ENCODE data around the gene INSR. TPM values are rescaled to one million over a fixed set of nuclear protein-coding genes. Genes with fewer than 3 reads are reported as not detected.

Gene INSR
- total RNA-seq, 1 experiment from 2014 or later: 2.5 TPM

DNA sequence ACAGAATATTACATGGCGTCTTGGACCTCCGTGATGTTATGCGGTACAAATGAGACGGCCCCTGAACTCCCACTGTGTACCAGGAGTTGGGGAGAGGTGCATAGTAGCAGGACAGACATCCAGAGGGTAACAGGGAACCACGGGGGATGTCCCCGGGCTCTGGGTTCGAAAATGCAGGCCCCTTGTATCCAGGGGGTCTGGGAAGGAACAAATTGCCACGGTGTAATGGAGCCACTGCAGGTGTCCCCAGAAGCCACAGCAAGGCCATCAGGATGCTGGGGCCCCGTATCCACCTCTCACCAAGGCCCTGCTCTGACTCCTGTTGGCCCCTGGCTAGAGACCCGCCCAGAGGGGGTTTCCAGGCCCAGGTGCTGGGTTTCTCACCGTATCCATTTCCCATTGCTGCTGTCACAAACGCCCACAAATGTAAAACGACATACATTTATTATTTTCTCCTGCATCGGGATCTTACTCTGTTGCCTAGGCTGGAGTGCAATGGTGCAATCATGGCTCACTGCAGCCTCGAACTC, 77.8 kb downstream of the INSR start:
- intact Hi-C loops (cut with micrococcal nuclease; ENCODE audit: unreplicated experiment): no loop called here
- no peaks in the 10 kb centered on the region for H3K36me3 ChIP-seq (ENCODE audit: control insufficient read depth, insufficient read depth, low read length)
- H3K27ac ChIP-seq (ENCODE audit: low read length): no peak overlapping the region
- ChIA-PET POLR2A (no interaction called here), CTCF (interaction anchor here (0.6 kb wide), 1 partner anchor 76 kb away, joined by 5 read pairs; no protein-coding TSS in a partner anchor)
- no peaks in the 10 kb centered on the region for H3K4me1 ChIP-seq (ENCODE audit: control insufficient read depth, insufficient read depth, low read length)
- no peaks in the 10 kb centered on the region for H3K9me3 ChIP-seq (ENCODE audit: control insufficient read depth, insufficient read depth, low read depth, low read length)
- in situ Hi-C loops (cut with HindIII; ENCODE audit: low pct_unique_long_range_greater_than_20kb, low sequenced_read_pairs): no loop called here
- DNase-seq (ENCODE audit: low read depth, low spot score): no peak
- TF ChIP-seq POLR2AphosphoS5 (IDR thresholded peaks at IDR 0.05; ENCODE audit: low read depth, low read length) (no peak), CTCF (IDR thresholded peaks at IDR 0.05) (no peak), REST (IDR thresholded peaks at IDR 0.05; ENCODE audit: insufficient read depth in 1 of 2, low read depth in 2 of 2, low read length in 1 of 2) (no peak), TCF7L2 (IDR thresholded peaks at IDR 0.05; ENCODE audit: low read depth, low read length) (no peak), SIN3A (IDR thresholded peaks at IDR 0.05; ENCODE audit: borderline replicate concordance, insufficient read depth, low read depth, low read length) (no peak)
- no peak overlapping the region for H3K4me3 ChIP-seq (ENCODE audit: low read depth in 2 of 2, low read length in 2 of 2)
- no peak for ATAC-seq
- H3K27me3 ChIP-seq (ENCODE audit: control insufficient read depth, insufficient read depth, low read length): no peaks in the 10 kb centered on the region
- no TSS peak for BruUV-seq (replicated peaks)

DNA sequence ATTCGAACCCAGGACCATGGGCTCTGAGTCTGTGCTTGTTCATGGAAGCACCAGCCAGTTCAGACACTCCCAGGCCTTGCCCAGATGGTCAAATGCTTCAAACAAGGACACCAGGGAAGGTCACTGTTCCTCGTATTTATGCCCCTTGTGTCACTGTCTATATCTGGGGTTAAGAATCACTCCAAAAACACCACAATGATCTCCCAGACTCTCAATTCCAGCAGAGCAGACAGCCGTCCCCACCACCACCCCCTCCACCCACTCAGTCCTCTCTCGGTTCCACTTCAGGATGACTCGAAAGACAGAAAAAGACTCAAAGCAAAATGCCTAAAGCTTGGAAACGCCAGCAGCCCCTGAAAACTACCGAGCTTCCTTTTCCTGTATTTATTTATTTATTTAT, 79.0 kb downstream of the INSR start:
- DNase-seq (ENCODE audit: low read depth, low spot score) (no peak), ATAC-seq (no peak)
- intact Hi-C loops (cut with micrococcal nuclease; ENCODE audit: unreplicated experiment) (no loop called here), in situ Hi-C loops (cut with HindIII; ENCODE audit: low pct_unique_long_range_greater_than_20kb, low sequenced_read_pairs) (no loop called here)
- Histone ChIP-seq H3K36me3 (ENCODE audit: control insufficient read depth, insufficient read depth, low read length) (no peaks in the 10 kb centered on the region), H3K27me3 (ENCODE audit: control insufficient read depth, insufficient read depth, low read length) (no peaks in the 10 kb centered on the region), H3K9me3 (ENCODE audit: control insufficient read depth, insufficient read depth, low read depth, low read length) (no peaks in the 10 kb centered on the region), H3K27ac (ENCODE audit: low read length) (no peak overlapping the region), H3K4me3 (ENCODE audit: low read depth in 2 of 2, low read length in 2 of 2) (no peak overlapping the region), H3K4me1 (ENCODE audit: control insufficient read depth, insufficient read depth, low read length) (no peaks in the 10 kb centered on the region)
- no TSS peak for BruUV-seq (replicated peaks)
- ChIA-PET CTCF (no interaction called here), POLR2A (no interaction called here)
- TF ChIP-seq REST (IDR thresholded peaks at IDR 0.05; ENCODE audit: insufficient read depth in 1 of 2, low read depth in 2 of 2, low read length in 1 of 2) (no peak), CTCF (IDR thresholded peaks at IDR 0.05) (no peak), POLR2AphosphoS5 (IDR thresholded peaks at IDR 0.05; ENCODE audit: low read depth, low read length) (no peak), TCF7L2 (IDR thresholded peaks at IDR 0.05; ENCODE audit: low read depth, low read length) (no peak), SIN3A (IDR thresholded peaks at IDR 0.05; ENCODE audit: borderline replicate concordance, insufficient read depth, low read depth, low read length) (no peak)

Data from Panc1 (cell line).